Stimulated activated CD4-positive, alpha-beta T cell treated with anti-CD3 and anti-CD28 coated beads, Interleukin-15, amount 100 ng/mL, for 24 hours (primary cell): ENCODE results near the gene GH2.

Experiments
- DNase-seq: peaks from one replicate; pipeline ENCODE4 v3.0.0-alpha.2; 2020

GH2 gene

DNA sequence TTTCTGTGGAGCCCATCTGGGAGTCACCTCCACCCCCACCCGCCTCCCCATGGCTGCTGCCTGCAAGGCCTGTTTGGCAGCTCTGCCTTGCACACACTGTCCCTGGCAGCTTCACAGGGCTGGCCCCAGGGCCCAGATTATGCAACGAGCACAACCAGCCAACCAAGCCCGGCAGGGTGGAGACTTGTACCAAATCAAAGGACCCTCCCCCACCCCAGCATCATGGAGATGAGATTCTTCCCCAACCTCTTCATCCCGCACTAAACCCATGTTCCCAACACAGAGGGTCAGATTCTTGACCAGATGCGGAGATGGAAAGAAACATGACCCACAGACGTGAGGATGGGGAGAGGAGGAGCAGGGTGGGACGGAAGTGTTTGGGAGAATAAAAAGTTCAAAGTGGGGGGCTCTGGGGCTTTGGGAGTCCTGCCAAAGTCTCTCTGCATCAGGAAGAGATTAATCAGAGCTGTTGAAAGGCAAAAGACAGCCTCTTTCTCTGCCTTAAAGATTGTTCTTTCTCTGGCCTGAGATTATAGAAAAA is 43.0 kb downstream of the GH2 start:
- DNase-seq, result no peak

DNA sequence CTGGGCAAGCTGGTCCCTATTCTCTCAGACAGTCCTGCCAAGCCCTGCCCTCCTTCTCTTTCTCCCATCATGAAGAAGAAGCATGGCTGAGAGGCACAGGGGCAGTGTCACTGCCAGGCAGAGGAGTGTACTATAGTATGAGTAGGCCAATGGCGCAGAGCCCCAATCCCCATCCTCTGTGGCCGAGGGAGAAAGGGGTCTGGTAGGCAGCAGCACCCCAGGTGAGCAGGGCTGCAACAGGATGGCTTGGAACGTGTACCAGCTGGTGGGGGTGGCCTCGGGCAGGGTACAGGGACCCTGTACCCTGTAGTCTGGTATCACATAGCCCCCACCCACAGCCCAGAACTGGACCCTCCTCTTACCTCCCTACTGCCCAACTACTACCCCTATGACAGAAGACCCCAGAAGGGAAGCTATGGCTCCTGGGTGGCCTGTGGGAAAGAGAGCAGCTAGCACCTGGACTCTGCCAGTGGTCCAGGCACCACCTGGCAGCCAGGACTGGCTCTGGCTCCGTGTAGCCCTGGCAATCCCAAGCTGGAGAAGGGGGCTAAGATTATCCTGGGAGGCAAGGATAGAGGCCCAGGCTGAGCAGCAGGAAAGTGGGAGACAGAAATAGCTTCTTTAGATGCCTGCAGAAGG is 43.7 kb downstream of the GH2 start:
- no peak for DNase-seq

DNA sequence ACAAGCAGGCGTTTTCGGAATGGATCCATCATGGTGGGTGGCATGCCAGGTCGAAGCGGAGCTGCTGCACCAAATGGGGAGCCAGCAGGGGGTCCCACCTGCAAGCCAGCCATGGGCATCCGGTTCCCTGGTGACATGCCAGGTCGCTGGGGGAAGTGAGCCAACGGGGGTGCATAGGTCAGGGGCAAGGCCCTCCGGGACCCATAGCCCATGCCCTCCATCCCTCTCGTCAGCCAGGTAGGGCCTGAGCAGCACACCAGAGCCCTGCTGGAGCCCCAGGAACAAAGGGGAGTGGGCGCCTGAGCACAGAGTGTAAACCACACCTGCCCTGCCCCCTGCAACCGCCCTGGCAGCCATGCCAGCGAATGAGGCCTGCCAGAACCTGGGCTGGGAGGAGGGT is 44.3 kb downstream of the GH2 start:
- no peak for DNase-seq

DNA sequence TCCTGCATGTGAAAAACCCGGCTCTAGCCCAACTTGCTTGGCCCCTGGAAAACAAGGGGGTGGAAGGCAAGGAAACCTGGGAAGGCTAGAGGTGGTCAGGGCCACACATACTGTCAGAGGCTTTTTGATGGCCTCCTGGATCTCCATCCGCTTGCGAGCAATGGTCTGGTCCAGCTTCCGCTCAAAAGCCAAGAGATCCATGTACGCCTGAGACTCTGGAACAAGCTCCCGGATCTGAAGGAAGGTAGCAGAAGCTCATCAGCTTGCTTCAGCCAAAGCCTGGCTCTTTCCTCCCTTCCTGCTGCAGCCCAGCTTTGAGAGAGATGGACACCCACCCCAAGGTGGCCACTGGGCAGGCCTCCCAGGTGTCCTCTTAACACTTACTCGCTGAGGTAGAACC is 44.9 kb downstream of the GH2 start:
- DNase-seq, result no peak

DNA sequence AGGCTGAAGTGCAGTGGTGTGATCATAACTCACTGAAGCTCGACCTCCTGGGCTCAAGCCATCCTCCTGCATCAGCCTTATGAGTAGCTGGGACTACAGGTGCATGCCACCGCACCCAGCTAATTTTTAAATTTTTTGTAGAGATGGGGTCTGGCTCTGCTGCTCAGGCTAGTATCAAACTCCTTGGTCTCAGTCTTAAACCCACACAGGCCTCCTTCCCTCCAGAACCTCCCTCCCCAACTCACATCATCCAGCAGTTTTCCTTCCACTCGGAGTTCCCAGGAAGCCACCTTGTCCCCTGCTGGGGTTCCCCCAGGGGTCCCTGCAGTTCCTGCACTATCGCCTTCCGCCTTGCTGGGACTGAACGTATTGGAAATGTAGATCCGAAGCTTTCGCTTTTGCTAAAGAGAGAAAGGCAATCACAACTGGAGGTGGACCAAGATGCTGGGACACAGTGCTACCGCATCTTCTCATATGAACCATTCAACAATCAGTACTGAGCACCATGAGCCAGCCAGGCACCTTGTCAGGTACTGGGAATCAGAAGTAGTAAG is 46.5 kb downstream of the GH2 start:
- no peak for DNase-seq

DNA sequence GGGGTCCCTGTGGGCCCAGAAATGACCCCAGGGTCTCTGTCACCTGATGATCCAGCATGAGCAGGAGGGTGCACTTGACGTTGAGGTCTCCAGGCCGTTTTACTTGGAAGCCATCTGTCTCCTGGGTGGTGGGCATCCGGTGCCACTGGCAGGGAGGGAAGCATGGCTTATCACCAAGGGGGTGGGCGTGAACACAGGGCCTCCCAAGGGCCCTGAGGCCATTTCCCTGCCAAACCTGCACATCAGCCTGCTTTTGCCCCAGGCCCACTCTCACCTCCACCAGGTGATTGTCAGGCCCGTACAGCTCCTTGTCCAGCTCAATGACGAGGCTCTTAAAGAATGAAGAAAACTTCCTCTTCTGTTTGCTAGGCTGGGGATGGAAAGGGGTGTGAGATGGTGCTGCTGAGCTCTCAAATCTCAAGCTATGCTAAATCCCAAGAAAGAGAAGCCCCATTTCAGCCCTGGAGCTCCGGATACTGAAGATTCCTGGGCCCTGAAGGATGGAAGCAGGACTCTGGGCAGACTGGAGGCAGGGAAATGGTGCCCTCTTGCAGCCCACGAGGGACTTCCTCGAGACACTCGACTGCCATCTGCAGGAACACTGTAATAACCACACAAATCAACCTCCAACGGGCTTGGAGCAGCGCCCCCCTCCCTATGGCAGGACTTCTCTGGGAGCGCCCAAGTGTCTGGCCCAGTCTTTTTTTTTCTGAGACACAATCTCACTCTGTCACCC is 47.1 kb downstream of the GH2 start:
- peak; percentile 59 for DNase-seq

DNA sequence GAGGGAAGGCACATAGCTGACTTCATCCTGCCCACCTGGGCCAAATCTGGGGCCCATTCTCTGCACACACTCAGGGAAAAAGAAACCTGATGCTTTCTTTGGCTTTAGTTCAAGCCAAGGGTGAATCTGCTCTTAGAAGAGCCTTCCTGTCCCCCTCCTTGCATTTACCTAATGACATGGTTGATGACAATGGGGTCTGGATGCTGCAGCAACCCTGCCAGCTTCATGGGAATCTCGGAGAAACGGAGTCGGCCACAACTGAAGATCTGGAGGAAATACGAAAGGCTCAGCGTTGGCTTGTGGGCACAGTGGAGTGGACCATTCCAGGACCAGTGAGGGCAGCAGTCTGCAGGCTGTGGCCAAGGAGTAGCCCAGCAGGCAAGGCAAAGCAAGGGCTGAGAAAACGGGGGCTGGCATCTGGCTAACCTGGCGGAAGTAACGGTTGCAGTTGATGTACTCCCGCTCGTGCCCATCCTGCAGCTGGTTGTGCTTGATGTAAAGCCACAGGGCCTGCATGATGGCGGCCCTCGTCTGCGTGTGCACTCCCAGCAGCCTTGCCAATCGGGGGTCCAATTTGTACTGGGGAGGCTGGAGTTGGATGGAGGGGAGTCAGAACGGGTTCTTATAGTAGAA is 47.9 kb downstream of the GH2 start:
- no peak for DNase-seq

DNA sequence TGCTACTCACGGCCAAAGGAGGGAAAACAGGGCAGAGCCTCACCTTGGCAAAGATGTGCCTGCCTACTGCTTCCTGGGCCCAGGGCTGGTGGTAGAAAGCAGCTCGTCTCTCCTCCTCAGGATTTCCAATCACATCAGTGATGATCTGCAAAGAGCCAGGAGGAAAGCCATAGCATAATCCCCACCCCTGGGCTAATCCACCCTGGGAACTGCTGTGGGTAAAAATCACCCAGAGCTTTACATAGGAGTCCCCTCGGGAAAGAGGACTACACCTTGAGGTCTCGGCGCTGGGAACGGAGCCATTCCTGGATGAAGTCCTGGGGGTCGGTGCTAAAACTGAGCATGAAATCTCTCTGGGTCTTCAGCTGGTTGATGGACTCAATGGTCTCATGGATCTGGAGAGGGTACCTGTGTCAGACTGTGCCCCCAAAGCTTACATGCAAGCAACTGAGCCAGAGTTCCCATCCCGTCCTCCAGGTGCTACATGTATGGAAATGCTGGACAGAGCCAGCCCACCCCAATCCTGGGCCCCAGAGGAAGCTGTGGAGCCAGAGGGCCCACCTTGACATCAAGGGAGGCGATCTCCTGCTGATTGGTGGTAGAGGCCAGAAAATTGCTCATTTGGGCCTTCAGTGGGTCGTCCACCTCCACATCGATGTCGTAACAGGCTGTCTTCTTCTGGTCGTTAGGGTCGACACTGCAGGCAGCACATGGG is 48.6 kb downstream of the GH2 start:
- no peak for DNase-seq

DNA sequence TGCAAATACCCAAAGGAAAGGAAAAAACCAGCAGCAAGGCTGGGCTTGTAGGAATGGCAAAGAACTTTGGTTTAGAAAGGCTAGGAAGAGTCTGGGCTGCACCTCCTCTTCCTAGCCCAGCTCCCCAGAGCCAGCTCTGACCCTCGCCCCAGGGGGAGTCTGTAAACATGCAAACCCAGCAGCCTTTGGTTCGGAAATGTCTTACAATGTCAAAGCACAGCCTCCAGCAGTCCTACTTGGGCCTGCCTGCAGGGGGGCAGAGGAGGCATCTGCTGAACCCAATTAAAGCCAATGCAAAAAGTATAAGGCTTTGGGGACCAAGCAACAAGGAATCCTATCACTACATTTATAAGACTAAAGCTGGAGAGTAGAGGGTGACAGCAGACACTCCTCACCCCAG is 49.3 kb downstream of the GH2 start:
- DNase-seq, result no peak

DNA sequence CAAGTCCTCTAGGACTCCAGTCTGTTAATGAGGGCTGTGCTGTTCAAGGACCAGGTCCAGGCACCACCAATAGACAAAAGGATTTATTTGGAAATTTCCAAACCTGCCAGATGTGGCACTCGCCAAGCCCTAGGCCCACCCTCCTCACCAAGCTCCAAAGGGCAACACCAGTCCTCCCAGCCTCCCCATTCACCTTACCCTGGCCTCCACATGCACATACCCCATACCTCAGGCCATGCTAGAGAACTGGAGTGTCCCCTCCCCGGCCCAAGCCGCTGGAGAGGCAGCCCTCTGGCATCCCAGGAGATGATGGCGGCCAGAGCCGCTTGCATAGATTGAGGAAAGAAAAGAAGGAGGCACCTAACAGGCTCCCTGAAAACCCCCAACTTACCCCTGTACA is 49.7 kb downstream of the GH2 start:
- DNase-seq, result no peak

DNA sequence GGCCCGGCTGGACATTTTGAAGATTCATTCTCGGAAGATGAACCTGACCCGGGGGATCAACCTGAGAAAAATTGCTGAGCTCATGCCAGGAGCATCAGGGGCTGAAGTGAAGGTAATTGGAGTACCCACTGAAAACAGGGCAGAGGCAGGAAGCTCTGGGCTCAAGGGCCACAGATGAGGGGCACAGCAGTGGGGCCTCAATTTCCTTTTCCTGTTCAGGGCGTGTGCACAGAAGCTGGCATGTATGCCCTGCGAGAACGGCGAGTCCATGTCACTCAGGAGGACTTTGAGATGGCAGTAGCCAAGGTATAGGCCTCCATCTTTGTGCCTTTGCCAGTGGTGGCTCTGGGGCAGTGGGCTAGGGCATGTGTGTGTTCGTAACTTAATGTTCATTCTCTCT is 50.2 kb downstream of the GH2 start:
- DNase-seq, result no peak

DNA sequence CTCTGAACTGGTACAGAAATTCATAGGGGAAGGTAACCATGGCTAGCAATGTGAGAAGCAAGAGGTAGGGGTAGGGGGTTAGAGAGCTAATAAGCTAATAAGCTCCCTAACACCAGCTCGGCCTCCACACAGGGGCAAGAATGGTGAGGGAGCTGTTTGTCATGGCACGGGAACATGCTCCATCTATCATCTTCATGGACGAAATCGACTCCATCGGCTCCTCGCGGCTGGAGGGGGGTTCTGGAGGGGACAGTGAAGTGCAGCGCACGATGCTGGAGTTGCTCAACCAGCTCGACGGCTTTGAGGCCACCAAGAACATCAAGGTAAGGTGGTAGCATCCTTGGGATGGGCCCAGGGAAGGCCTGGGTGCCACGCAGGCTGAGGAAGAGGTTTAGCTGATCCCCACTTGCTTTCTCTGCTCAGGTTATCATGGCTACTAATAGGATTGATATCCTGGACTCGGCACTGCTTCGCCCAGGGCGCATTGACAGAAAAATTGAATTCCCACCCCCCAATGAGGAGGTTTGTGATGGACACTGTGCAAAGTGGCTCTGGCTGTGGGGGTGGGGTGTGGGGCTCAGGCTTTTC is 50.7 kb downstream of the GH2 start:
- no peak for DNase-seq

DNA sequence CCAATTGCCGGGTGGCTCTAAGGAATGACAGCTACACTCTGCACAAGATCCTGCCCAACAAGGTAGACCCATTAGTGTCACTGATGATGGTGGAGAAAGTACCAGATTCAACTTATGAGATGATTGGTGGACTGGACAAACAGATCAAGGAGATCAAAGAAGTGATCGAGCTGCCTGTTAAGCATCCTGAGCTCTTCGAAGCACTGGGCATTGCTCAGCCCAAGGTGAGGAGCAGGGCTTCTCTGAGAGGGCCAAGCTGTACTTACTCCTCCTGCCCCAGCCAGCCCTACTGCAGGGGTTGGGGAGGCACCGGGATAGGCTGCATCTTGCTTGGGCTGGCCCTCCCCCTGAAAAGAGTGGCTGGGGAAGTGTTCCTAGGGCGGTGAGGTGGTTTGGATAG is 51.5 kb downstream of the GH2 start:
- DNase-seq, result no peak
